Measurements from ENCODE around the gene MEGF6.
"Not testable (repeated sequence)": the region's sequence is repeated elsewhere in the genome, so short reads cannot be mapped to it uniquely, and the experiment has no call there.

MEGF6 gene

GRCh38 chr1:3584915-3585314 lies 26.4 kb downstream of the MEGF6 start:
- Histone ChIP-seq H3K36me3 (ENCODE audit: control insufficient read depth, low read length) (no peaks in the 10 kb centered on the region), H3F3A (ENCODE audit: control insufficient read depth, insufficient read depth) (no peaks in the 10 kb centered on the region), H3K79me2 (ENCODE audit: control insufficient read depth, low read length) (no peaks in the 10 kb centered on the region), H3K9me2 (replicated peaks; ENCODE audit: control insufficient read depth, low read length) (no peaks in the 10 kb centered on the region), H3K27me3 (ENCODE audit: control insufficient read depth, low read length) (no peaks in the 10 kb centered on the region), H4K20me1 (ENCODE audit: control insufficient read depth, insufficient read depth, low read depth, low read length) (no peaks in the 10 kb centered on the region), H3K4me3 (ENCODE audit: low read length) (no peak overlapping the region), H3K27ac (ENCODE audit: low read depth, low read length) (no peak overlapping the region), H3K9me3 (ENCODE audit: control insufficient read depth, insufficient read depth, low read length) (peaks cover 28% of the 10 kb centered on the region; the same call in 1 of the 2 replicates), H3K4me1 (ENCODE audit: control insufficient read depth, low read length) (no peaks in the 10 kb centered on the region), H3K4me2 (ENCODE audit: low read length) (no peak overlapping the region)
- no peak for TF ChIP-seq EZH2phosphoT487 (IDR thresholded peaks at IDR 0.05; ENCODE audit: borderline replicate concordance, low read length)
- TF ChIP-seq CTCF (IDR thresholded peaks at IDR 0.05; ENCODE audit: low read depth, low read length, poor library complexity, severe bottlenecking), result no peak

- H3K27ac ChIP-seq (ENCODE audit: low read depth, low read length); H3K27me3 ChIP-seq (ENCODE audit: control insufficient read depth, low read length); H3K9me2 ChIP-seq (replicated peaks; ENCODE audit: control insufficient read depth, low read length); H3K4me1 ChIP-seq (ENCODE audit: control insufficient read depth, low read length); H3K4me3 ChIP-seq (ENCODE audit: low read length); H4K20me1 ChIP-seq (ENCODE audit: control insufficient read depth, insufficient read depth, low read depth, low read length); H3K36me3 ChIP-seq (ENCODE audit: control insufficient read depth, low read length); H3F3A ChIP-seq (ENCODE audit: control insufficient read depth, insufficient read depth); H3K79me2 ChIP-seq (ENCODE audit: control insufficient read depth, low read length); H3K4me2 ChIP-seq (ENCODE audit: low read length): not testable (repeated sequence)
- H3K9me3 ChIP-seq (ENCODE audit: control insufficient read depth, insufficient read depth, low read length), result peaks cover 28% of the 10 kb centered on the region; the same call in 1 of the 2 replicates
Measured at GRCh38 chr1:3583751-3584150, 27.6 kb downstream of the MEGF6 start.

DNA sequence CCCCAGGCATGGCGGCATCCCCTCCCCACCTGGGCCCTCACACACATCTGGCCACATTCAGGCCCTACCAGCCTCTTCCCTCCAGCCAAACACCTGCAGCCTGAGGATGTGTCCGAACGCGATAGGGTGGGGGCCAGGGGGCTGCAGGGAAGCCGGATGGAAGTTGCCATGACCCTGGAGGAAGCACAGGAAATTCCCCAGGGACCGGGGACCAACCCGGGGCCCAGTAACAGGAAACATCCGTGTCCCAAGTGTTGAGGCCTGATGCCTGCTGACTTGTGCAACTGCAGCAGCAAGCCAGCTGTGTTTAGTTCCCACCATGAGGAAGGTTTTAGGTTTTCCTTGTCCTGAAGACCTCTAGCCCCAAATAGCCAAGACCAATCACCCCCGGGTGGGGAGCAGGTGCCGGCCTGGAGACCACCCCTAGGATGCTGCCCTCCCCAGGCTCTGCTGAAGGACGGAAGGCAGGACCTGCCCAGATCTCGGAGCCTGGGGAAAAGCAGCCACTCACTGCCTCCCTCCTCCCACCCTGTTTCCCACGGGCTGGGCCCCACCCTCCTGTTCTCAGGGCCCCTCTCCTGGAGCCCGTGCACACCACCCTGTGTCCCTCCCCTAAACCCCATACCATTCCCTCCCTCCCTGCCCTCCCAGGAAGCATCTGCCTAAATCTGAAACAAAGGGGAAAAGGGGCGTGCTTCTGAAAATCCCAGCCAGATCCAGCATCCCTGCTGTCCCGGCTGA lies 29.8 kb downstream of the MEGF6 start:
- Histone ChIP-seq H4K20me1 (ENCODE audit: control insufficient read depth, insufficient read depth, low read depth, low read length) (no peaks in the 10 kb centered on the region), H3K27ac (ENCODE audit: low read depth, low read length) (no peak overlapping the region), H3K4me3 (ENCODE audit: low read length) (no peak overlapping the region), H3K9me3 (ENCODE audit: control insufficient read depth, insufficient read depth, low read length) (peaks cover 28% of the 10 kb centered on the region; the same call in 1 of the 2 replicates), H3K9me2 (replicated peaks; ENCODE audit: control insufficient read depth, low read length) (no peaks in the 10 kb centered on the region), H3K79me2 (ENCODE audit: control insufficient read depth, low read length) (no peaks in the 10 kb centered on the region), H3K4me1 (ENCODE audit: control insufficient read depth, low read length) (no peaks in the 10 kb centered on the region), H3K27me3 (ENCODE audit: control insufficient read depth, low read length) (no peaks in the 10 kb centered on the region), H3K4me2 (ENCODE audit: low read length) (no peak overlapping the region), H3F3A (ENCODE audit: control insufficient read depth, insufficient read depth) (no peaks in the 10 kb centered on the region), H3K36me3 (ENCODE audit: control insufficient read depth, low read length) (no peaks in the 10 kb centered on the region)
- TF ChIP-seq CTCF (IDR thresholded peaks at IDR 0.05; ENCODE audit: low read depth, low read length, poor library complexity, severe bottlenecking) (no peak), EZH2phosphoT487 (IDR thresholded peaks at IDR 0.05; ENCODE audit: borderline replicate concordance, low read length) (no peak)

DNA sequence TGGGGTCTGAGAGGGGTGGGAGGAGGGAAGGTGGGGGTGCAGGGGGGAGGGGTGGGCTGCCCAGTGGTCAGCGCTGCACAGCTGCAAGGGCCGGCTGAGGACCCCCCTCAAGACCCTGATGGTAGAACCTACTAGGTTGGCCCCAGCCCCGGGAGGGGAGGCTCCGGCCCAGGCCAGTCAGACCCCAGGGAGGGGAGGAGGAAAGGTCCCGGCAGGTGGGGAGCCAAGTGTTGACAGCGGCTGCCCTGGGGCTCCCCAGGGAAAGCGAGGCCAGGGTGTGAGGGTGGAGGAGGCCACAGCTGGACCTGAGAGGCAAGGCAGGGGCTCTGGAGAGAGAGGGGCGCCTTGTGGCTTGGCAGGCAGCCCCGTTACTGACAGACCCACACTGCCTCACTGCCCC lies 31.1 kb downstream of the MEGF6 start:
- Histone ChIP-seq H3K4me2 (ENCODE audit: low read length) (no peak overlapping the region), H3K9me3 (ENCODE audit: control insufficient read depth, insufficient read depth, low read length) (peaks cover 21% of the 10 kb centered on the region; the same call in 1 of the 2 replicates), H4K20me1 (ENCODE audit: control insufficient read depth, insufficient read depth, low read depth, low read length) (no peaks in the 10 kb centered on the region), H3F3A (ENCODE audit: control insufficient read depth, insufficient read depth) (no peaks in the 10 kb centered on the region), H3K4me3 (ENCODE audit: low read length) (no peak overlapping the region), H3K9me2 (replicated peaks; ENCODE audit: control insufficient read depth, low read length) (no peaks in the 10 kb centered on the region), H3K27ac (ENCODE audit: low read depth, low read length) (no peak overlapping the region), H3K79me2 (ENCODE audit: control insufficient read depth, low read length) (no peaks in the 10 kb centered on the region), H3K27me3 (ENCODE audit: control insufficient read depth, low read length) (no peaks in the 10 kb centered on the region), H3K4me1 (ENCODE audit: control insufficient read depth, low read length) (no peaks in the 10 kb centered on the region), H3K36me3 (ENCODE audit: control insufficient read depth, low read length) (no peaks in the 10 kb centered on the region)
- TF ChIP-seq EZH2phosphoT487 (IDR thresholded peaks at IDR 0.05; ENCODE audit: borderline replicate concordance, low read length) (no peak), CTCF (IDR thresholded peaks at IDR 0.05; ENCODE audit: low read depth, low read length, poor library complexity, severe bottlenecking) (no peak)
